Measurements from ENCODE around the gene LRCH1.

The LRCH1 gene

DNA sequence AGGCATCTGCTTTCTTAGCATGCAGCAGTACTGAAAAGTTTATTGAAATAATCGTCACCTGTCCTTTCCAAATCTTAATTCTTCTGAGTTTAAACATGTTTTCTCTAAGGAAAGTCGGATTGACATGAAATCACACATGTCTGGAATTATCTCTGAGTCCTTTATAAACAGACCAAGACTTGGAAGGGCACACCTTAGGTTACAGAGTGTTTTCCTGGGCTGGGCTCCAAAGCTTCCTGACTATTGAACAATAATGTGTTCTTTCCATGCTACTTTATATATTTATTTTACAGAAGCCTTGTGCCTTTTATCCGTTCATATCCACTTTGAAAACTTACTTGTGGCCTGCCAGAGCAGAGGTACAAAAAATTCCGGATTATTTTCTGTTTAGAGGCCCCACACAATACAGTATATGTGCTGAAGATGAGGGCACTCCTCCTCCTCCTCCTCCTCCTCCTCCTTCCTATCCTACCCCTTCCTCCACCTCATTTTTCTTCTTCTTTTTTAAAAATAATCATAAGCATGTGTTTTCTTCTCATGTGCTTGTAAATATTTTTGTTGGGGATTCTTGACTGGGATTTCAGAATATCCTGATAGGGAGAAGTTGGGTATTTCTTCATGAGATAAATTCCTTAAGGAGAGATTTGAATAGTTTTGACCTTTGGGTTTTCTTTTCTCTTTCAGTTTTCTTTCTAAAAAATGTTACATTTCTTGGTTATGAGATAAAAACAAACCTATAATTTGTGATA, 52.3 kb downstream of the LRCH1 start:
- no peak for DNase-seq (ENCODE audit: low read depth in 1 of 2, low spot score in 1 of 2)
- in situ Hi-C loops (cut with HindIII; ENCODE audit: low pct_unique_long_range_greater_than_20kb, low sequenced_read_pairs): no loop called here
- no peak for TF ChIP-seq JUND (IDR thresholded peaks at IDR 0.05; ENCODE audit: low read depth)

DNA sequence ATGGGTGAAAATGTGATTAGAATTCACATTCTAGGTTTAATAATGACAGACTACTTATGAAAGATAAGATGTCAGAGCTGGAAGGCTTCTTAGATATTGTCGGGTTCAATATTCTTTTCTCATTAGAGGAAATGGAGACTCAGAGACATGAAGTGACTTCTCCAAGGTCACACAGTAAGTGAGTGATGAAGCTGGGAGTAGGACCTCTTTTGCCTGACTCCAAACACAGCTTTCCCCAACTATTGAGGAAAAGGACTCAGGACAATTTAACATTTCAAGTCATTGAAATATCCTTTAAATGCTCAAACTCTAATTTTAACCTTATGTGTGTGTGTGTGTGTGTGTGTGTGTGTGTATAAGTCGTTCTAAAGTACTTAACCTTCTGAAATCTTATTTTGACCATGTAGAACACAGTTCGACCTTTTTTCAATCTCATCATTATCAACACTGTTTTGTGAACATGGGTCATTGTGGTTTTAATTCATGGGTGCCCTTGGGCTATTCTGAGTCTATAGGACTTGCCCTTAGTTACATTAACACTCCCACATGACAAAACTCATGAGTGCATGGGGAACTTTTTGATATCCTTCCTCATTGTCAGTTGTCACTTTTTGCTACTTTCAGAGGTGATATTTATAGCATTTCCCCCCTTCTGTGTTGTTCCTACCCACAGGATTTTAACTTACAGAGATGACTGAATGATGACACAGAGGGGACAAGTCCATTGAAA, 53.0 kb downstream of the LRCH1 start:
- in situ Hi-C loops (cut with HindIII; ENCODE audit: low pct_unique_long_range_greater_than_20kb, low sequenced_read_pairs): no loop called here
- no peak for DNase-seq (ENCODE audit: low read depth in 1 of 2, low spot score in 1 of 2)
- no peak for TF ChIP-seq JUND (IDR thresholded peaks at IDR 0.05; ENCODE audit: low read depth)

DNA sequence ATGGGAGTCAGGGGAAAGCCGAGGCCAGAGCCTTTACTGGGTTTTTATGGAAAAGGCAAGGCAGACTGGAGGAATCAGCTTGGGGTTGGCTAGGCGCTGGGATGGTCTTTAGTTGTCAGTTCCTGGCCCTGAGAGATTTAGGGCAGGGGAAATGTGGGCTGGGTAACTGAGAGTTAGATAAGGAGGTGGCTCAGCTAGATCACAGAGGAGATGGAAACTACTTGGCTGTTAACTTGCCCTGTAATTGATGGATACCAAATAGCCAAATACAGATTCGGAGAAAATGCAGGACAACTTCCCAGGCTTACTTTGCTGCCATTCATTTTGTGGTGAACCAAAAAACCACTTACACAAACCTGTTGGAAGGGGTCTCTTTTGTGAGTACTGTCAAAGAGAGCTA, 54.0 kb downstream of the LRCH1 start:
- in situ Hi-C loops (cut with HindIII; ENCODE audit: low pct_unique_long_range_greater_than_20kb, low sequenced_read_pairs): no loop called here
- DNase-seq (ENCODE audit: low read depth in 1 of 2, low spot score in 1 of 2): no peak
- no peak for TF ChIP-seq JUND (IDR thresholded peaks at IDR 0.05; ENCODE audit: low read depth)

GRCh38 chr13:46607768-46608564, 55.0 kb downstream of the LRCH1 start:
- no peak for DNase-seq (ENCODE audit: low read depth in 1 of 2, low spot score in 1 of 2)
- TF ChIP-seq JUND (IDR thresholded peaks at IDR 0.05; ENCODE audit: low read depth): no peak
- in situ Hi-C loops (cut with HindIII; ENCODE audit: low pct_unique_long_range_greater_than_20kb, low sequenced_read_pairs): no loop called here

- TF ChIP-seq JUND (IDR thresholded peaks at IDR 0.05; ENCODE audit: low read depth): no peak
- in situ Hi-C loops (cut with HindIII; ENCODE audit: low pct_unique_long_range_greater_than_20kb, low sequenced_read_pairs): no loop called here
- DNase-seq (ENCODE audit: low read depth in 1 of 2, low spot score in 1 of 2): no peak
These were observed 56.1 kb downstream of the LRCH1 start for GRCh38 chr13:46609052-46609451.

DNA sequence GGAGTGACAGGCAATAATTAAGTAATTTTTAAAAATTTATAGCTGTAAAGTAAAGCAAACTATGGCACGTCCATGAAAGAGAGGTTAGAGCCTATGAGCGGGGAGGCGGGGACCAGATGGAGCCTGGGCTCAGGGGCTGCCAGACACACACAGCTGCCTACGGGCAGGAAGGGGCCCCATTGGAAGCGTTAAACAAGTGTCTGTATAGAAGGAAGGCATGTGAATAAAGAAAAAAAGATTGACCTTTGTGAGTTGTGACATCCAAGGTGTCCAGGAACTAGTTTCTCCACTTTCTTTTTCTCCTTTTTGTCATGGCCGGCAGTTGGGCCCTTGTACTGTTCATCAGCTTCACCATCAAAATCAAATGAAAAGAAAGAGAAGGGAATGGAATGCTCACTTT, 56.8 kb downstream of the LRCH1 start:
- DNase-seq (ENCODE audit: low read depth in 1 of 2, low spot score in 1 of 2): no peak
- in situ Hi-C loops (cut with HindIII; ENCODE audit: low pct_unique_long_range_greater_than_20kb, low sequenced_read_pairs): no loop called here
- TF ChIP-seq JUND (IDR thresholded peaks at IDR 0.05; ENCODE audit: low read depth): no peak

DNA sequence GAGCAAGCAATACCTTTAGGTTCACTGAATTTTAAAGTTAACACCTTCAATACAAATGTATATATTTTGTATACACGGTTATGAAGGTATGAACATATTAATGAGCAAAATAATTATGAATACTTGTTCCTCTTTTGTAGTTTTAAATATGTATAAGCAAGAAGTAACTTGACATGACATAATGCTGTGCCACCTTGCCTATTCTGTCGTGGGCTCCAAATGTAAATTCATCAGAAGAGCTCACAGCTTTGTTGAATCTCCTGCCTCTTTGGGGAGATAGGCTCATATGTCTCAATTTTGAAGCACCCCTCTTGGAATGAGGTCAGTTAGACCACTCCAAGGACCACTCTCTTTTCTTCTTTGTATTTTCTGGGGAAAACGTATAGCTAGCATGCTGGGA, 59.3 kb downstream of the LRCH1 start:
- no peak for DNase-seq (ENCODE audit: low read depth in 1 of 2, low spot score in 1 of 2)
- in situ Hi-C loops (cut with HindIII; ENCODE audit: low pct_unique_long_range_greater_than_20kb, low sequenced_read_pairs): no loop called here
- no peak for TF ChIP-seq JUND (IDR thresholded peaks at IDR 0.05; ENCODE audit: low read depth)

GRCh38 chr13:46613409-46614049, 60.6 kb downstream of the LRCH1 start:
- DNase-seq (ENCODE audit: low read depth in 1 of 2, low spot score in 1 of 2): no peak

GRCh38 chr13:46614582-46614981, 61.6 kb downstream of the LRCH1 start:
- in situ Hi-C loops (cut with HindIII; ENCODE audit: low pct_unique_long_range_greater_than_20kb, low sequenced_read_pairs): no loop called here
- DNase-seq (ENCODE audit: low read depth in 1 of 2, low spot score in 1 of 2): no peak
- no peak for TF ChIP-seq JUND (IDR thresholded peaks at IDR 0.05; ENCODE audit: low read depth)

More at GRCh38 chr13:46613409-46614049, 60.6 kb downstream of the LRCH1 start:
- in situ Hi-C loops (cut with HindIII; ENCODE audit: low pct_unique_long_range_greater_than_20kb, low sequenced_read_pairs): no loop called here
- no peak for TF ChIP-seq JUND (IDR thresholded peaks at IDR 0.05; ENCODE audit: low read depth)

GRCh38 chr13:46615888-46616531, 63.0 kb downstream of the LRCH1 start:
- peak in 1 of 2 experiments; percentile 7 for DNase-seq (ENCODE audit: low read depth in 1 of 2, low spot score in 1 of 2)
- in situ Hi-C loops (cut with HindIII; ENCODE audit: low pct_unique_long_range_greater_than_20kb, low sequenced_read_pairs): no loop called here
- TF ChIP-seq JUND (IDR thresholded peaks at IDR 0.05; ENCODE audit: low read depth): no peak

GRCh38 chr13:46617229-46617721, 64.3 kb downstream of the LRCH1 start:
- no peak for DNase-seq (ENCODE audit: low read depth in 1 of 2, low spot score in 1 of 2)
- in situ Hi-C loops (cut with HindIII; ENCODE audit: low pct_unique_long_range_greater_than_20kb, low sequenced_read_pairs): no loop called here
- TF ChIP-seq JUND (IDR thresholded peaks at IDR 0.05; ENCODE audit: low read depth): no peak

DNA sequence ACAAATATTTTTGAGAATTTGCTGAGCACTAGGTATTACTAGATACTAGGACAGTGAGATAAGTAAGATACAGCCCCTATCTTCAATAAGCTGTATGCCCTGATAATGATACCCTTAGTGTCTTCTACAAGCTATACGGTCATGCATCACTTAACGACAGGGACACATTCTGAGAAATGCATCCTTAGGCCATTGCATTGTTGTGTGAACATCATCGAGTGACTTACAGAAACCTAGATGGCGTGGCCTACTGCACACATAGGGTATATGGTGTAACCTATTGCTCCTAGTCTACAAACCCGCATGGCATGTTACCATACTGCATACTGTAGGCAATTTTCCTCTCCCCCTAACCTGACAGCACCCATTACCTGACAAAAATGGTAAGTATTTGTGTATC, 64.9 kb downstream of the LRCH1 start:
- no peak for TF ChIP-seq JUND (IDR thresholded peaks at IDR 0.05; ENCODE audit: low read depth)
- in situ Hi-C loops (cut with HindIII; ENCODE audit: low pct_unique_long_range_greater_than_20kb, low sequenced_read_pairs): no loop called here
- DNase-seq (ENCODE audit: low read depth in 1 of 2, low spot score in 1 of 2): no peak
